ENCODE data around the gene SLC25A43.
"Not testable (repeated sequence)": the region's sequence is repeated elsewhere in the genome, so short reads cannot be mapped to it uniquely, and the experiment has no call there.

The SLC25A43 gene

DNA sequence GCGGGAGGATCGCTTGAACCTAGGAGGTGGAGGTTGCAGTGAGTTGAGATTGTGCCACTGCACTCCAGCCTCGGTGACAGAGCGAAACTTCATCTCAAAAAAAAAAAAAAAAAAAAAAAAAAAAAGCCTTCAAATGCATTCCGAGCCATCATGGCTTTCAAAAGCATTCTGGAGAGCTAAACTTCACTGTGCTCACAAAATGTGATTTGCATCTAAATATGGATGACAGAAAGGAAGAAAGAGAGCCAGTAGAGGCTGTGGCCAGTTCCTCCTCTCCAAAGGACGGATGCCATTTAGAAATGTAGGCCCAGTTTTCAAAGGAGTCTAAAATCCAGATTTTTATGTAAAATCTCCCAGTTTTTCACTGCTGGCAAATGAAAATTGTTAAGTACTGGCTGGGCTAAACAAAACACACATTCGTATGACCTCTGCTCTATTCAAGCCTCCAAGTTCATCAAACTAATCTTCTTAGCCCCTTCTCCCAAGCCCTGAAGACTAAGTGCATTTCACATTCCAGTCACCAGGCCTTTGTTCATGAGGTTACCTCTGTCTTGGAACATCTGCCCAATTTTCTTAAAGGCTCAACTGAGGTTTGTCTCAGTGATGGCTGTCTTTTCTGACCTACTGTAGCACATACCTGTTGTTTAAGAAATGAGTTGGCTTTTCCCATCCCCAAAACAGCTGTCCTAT, 22.0 kb downstream of the SLC25A43 start:
- no peak overlapping the region for H3K9ac ChIP-seq (ENCODE audit: low read depth in 1 of 2, low read length in 2 of 2)
- no peaks in the 10 kb centered on the region for H3K9me3 ChIP-seq (ENCODE audit: control insufficient read depth in 1 of 2, low read length in 2 of 2)
- H3K36me3 ChIP-seq (ENCODE audit: control insufficient read depth in 1 of 2, insufficient read depth in 2 of 2, low read length in 2 of 2): peaks cover 0 to 2% of the 10 kb centered on the region in 2 donors
- H3K27ac ChIP-seq (ENCODE audit: low read depth, low read length): no peak overlapping the region
- H3K4me3 ChIP-seq (ENCODE audit: low read depth in 1 of 2, low read length in 2 of 2): no peak overlapping the region
- peaks cover 3 to 4% of the 10 kb centered on the region in 2 donors for H3K4me1 ChIP-seq (ENCODE audit: control insufficient read depth in 1 of 2, insufficient read depth in 2 of 2, low read length in 2 of 2)
- no peaks in the 10 kb centered on the region for H3K27me3 ChIP-seq (ENCODE audit: control insufficient read depth in 1 of 2, insufficient read depth in 2 of 2, low read length in 2 of 2)

DNA sequence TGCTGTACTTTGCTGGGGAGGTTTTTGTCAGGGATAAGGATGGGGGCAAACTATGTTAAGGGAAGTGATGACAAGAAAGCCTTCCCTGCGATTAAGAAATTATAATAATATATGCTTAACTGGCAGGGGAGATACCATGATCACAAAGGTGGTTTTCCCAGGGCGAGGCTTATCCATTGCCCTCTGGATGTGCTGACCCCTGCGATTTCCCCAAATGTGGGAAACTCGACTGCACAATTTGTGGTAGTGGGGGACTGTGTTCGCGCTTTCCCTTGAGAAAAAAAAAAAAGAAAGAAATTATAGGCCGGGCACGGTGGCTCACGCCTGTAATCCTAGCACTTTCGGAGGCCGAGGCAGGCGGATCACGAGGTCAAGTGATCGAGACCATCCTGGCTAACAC, 24.5 kb downstream of the SLC25A43 start:
- Histone ChIP-seq H3K9me3 (ENCODE audit: control insufficient read depth in 1 of 2, low read length in 2 of 2) (no peaks in the 10 kb centered on the region), H3K4me3 (ENCODE audit: low read depth in 1 of 2, low read length in 2 of 2) (no peak overlapping the region), H3K9ac (ENCODE audit: low read depth in 1 of 2, low read length in 2 of 2) (no peak overlapping the region), H3K36me3 (ENCODE audit: control insufficient read depth in 1 of 2, insufficient read depth in 2 of 2, low read length in 2 of 2) (peaks cover 0 to 2% of the 10 kb centered on the region in 2 donors), H3K27me3 (ENCODE audit: control insufficient read depth in 1 of 2, insufficient read depth in 2 of 2, low read length in 2 of 2) (no peaks in the 10 kb centered on the region), H3K4me1 (ENCODE audit: control insufficient read depth in 1 of 2, insufficient read depth in 2 of 2, low read length in 2 of 2) (peaks cover 1 to 3% of the 10 kb centered on the region in 2 donors), H3K27ac (ENCODE audit: low read depth, low read length) (no peak overlapping the region)

DNA sequence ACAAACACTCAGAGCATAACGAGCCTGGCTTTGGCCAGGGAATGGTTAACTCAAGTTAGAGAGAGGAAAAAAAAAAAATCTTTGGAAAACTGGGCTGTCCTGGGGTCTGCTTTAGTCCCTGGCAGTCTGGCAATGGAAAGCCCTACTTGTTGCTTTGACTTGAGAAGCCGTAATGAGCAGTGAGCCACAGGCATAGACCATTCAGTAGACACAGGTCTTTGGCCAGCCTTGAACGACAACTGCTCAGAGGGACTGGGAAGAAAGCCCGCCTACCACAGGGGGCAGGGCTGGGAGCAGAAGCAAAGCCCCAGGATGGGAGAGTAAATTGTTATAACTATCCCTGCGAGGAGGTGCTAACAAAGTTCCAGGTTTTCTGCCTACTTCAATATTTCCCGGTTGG, 25.9 kb downstream of the SLC25A43 start:
- H3K27ac ChIP-seq (ENCODE audit: low read depth, low read length): no peak overlapping the region
- H3K4me3 ChIP-seq (ENCODE audit: low read depth in 1 of 2, low read length in 2 of 2): no peak overlapping the region
- no peaks in the 10 kb centered on the region for H3K36me3 ChIP-seq (ENCODE audit: control insufficient read depth in 1 of 2, insufficient read depth in 2 of 2, low read length in 2 of 2)
- no peaks in the 10 kb centered on the region for H3K4me1 ChIP-seq (ENCODE audit: control insufficient read depth in 1 of 2, insufficient read depth in 2 of 2, low read length in 2 of 2)
- no peaks in the 10 kb centered on the region for H3K9me3 ChIP-seq (ENCODE audit: control insufficient read depth in 1 of 2, low read length in 2 of 2)
- no peaks in the 10 kb centered on the region for H3K27me3 ChIP-seq (ENCODE audit: control insufficient read depth in 1 of 2, insufficient read depth in 2 of 2, low read length in 2 of 2)
- no peak overlapping the region for H3K9ac ChIP-seq (ENCODE audit: low read depth in 1 of 2, low read length in 2 of 2)

DNA sequence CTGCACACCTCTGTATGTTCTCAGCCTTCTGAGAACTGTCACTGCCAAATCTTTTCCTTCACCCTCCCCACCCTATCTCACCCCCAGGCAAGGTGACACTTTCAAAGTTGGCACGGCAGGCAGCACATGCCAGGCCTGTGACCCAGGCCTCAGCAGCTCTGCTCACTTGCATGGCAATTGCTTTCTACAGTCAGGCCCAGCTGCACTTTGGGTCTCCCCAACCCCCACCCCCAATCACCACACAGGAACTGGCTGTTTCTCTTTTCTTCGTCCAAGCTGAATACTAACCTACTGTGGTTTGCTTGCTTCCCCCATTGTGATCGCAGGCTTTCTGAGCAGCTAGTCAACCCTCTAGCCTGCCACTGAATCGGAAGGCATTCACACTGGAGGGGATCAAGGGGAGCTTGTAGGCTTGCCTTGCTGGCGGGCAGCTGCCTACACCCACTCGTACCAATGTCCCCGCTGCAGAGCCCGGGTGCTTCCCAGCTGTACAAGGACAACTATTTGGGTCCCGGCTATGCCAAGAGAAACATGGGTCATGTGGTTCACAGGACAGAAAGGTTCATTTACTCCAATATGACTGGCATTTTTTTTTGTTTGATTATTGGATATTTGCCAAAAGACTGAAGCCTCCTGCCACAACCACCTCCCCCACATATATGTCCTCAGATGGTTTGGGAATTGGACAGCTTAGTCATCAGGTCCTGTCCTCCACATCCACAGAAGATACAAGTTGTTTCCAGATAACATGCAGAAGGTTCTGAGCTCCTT, 28.1 kb downstream of the SLC25A43 start:
- H3K27ac ChIP-seq (ENCODE audit: low read depth, low read length): no peak overlapping the region
- no peak overlapping the region for H3K4me3 ChIP-seq (ENCODE audit: low read depth in 1 of 2, low read length in 2 of 2)
- H3K36me3 ChIP-seq (ENCODE audit: control insufficient read depth in 1 of 2, insufficient read depth in 2 of 2, low read length in 2 of 2): peaks cover 0 to 5% of the 10 kb centered on the region in 2 donors
- no peaks in the 10 kb centered on the region for H3K4me1 ChIP-seq (ENCODE audit: control insufficient read depth in 1 of 2, insufficient read depth in 2 of 2, low read length in 2 of 2)
- H3K9ac ChIP-seq (ENCODE audit: low read depth in 1 of 2, low read length in 2 of 2): no peak overlapping the region
- no peaks in the 10 kb centered on the region for H3K9me3 ChIP-seq (ENCODE audit: control insufficient read depth in 1 of 2, low read length in 2 of 2)
- no peaks in the 10 kb centered on the region for H3K27me3 ChIP-seq (ENCODE audit: control insufficient read depth in 1 of 2, insufficient read depth in 2 of 2, low read length in 2 of 2)

DNA sequence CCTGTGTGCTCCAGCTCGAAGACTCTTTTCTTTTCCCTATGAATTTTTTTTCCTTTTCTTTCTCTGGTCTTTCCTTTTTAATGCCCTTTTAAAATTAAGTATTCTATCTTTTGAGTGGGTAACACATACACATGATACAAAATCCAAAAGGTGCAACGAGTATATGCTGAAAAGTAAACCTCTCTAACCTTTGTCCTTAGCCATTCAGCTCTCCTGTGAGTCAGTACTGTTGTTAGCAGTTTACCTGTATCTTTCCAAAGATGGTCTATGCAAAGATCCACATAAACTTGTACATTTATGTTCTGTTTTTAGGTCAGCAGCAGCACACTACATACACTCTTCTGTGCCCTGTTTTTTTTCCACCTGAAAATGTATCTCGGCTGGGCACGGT, 28.7 kb downstream of the SLC25A43 start:
- peaks cover 0 to 5% of the 10 kb centered on the region in 2 donors for H3K36me3 ChIP-seq (ENCODE audit: control insufficient read depth in 1 of 2, insufficient read depth in 2 of 2, low read length in 2 of 2)
- H3K27ac ChIP-seq (ENCODE audit: low read depth, low read length): no peak overlapping the region
- no peak overlapping the region for H3K9ac ChIP-seq (ENCODE audit: low read depth in 1 of 2, low read length in 2 of 2)
- no peak overlapping the region for H3K4me3 ChIP-seq (ENCODE audit: low read depth in 1 of 2, low read length in 2 of 2)
- H3K27me3 ChIP-seq (ENCODE audit: control insufficient read depth in 1 of 2, insufficient read depth in 2 of 2, low read length in 2 of 2): no peaks in the 10 kb centered on the region
- H3K9me3 ChIP-seq (ENCODE audit: control insufficient read depth in 1 of 2, low read length in 2 of 2): no peaks in the 10 kb centered on the region
- H3K4me1 ChIP-seq (ENCODE audit: control insufficient read depth in 1 of 2, insufficient read depth in 2 of 2, low read length in 2 of 2): no peaks in the 10 kb centered on the region

DNA sequence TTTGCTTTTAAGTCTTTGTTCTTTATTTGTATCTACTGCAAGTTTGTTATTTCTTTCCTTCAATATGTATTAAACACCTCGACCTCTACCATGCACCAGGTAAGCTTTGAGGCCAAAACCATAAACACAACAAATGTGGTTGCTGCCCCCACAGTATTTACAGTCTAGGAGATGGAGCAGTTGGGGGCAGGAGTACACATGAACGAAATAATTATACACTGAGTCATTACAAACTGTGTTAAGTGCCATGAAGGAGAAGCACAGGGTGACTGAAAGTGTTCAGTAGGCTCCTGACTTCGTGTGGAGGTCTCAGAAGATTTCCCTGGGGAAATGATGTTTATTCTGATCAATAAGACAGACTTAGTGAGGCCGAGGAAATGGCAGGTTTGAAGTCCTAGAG, 30.3 kb downstream of the SLC25A43 start:
- Histone ChIP-seq H3K9ac (ENCODE audit: low read depth in 1 of 2, low read length in 2 of 2) (no peak overlapping the region), H3K9me3 (ENCODE audit: control insufficient read depth in 1 of 2, low read length in 2 of 2) (no peaks in the 10 kb centered on the region), H3K4me3 (ENCODE audit: low read depth in 1 of 2, low read length in 2 of 2) (no peak overlapping the region), H3K27me3 (ENCODE audit: control insufficient read depth in 1 of 2, insufficient read depth in 2 of 2, low read length in 2 of 2) (no peaks in the 10 kb centered on the region), H3K27ac (ENCODE audit: low read depth, low read length) (no peak overlapping the region), H3K36me3 (ENCODE audit: control insufficient read depth in 1 of 2, insufficient read depth in 2 of 2, low read length in 2 of 2) (peaks cover 0 to 5% of the 10 kb centered on the region in 2 donors), H3K4me1 (ENCODE audit: control insufficient read depth in 1 of 2, insufficient read depth in 2 of 2, low read length in 2 of 2) (no peaks in the 10 kb centered on the region)

DNA sequence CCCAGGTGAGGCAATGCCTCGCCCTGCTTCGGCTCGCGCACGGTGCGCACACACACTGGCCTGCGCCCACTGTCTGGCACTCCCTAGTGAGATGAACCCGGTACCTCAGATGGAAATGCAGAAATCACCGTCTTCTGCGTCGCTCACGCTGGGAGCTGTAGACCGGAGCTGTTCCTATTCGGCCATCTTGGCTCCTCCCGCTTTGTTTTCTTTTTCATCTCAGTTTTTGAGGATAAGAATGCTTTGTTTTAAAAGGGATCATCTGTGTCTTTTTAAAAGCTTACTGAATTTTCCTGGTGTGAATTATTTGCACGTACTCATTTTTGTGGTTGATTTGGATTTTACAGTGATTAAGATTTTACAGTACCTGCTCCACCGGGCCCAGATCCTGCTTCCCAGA, 42.2 kb downstream of the SLC25A43 start:
- not testable (repeated sequence) for H3K27me3 ChIP-seq (ENCODE audit: control insufficient read depth in 1 of 2, insufficient read depth in 2 of 2, low read length in 2 of 2); H3K36me3 ChIP-seq (ENCODE audit: control insufficient read depth in 1 of 2, insufficient read depth in 2 of 2, low read length in 2 of 2); H3K9ac ChIP-seq (ENCODE audit: low read depth in 1 of 2, low read length in 2 of 2); H3K27ac ChIP-seq (ENCODE audit: low read depth, low read length); H3K4me1 ChIP-seq (ENCODE audit: control insufficient read depth in 1 of 2, insufficient read depth in 2 of 2, low read length in 2 of 2); H3K9me3 ChIP-seq (ENCODE audit: control insufficient read depth in 1 of 2, low read length in 2 of 2); H3K4me3 ChIP-seq (ENCODE audit: low read depth in 1 of 2, low read length in 2 of 2)

DNA sequence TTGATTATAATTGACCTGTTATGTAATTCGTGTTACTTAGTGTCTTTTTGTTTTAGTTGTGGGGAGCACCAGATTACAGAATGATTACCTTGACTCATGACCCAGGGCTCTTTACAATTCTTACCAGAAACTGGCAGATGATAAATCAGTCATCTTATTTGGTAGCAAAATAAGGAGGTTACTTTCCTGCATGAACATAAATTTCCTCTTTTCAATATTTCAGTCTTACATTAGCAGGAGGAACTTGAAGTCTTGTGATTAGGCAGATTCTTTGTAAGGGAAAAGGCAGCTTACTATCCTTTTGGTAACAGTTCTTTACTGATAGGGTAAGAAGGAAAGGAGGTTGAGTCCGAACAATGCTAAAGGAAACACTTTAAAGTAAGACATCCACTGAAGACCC, 43.1 kb downstream of the SLC25A43 start:
- H3K4me3 ChIP-seq (ENCODE audit: low read depth in 1 of 2, low read length in 2 of 2): no peak overlapping the region
- H3K27ac ChIP-seq (ENCODE audit: low read depth, low read length): no peak overlapping the region
- H3K4me1 ChIP-seq (ENCODE audit: control insufficient read depth in 1 of 2, insufficient read depth in 2 of 2, low read length in 2 of 2): no peaks in the 10 kb centered on the region
- no peaks in the 10 kb centered on the region for H3K27me3 ChIP-seq (ENCODE audit: control insufficient read depth in 1 of 2, insufficient read depth in 2 of 2, low read length in 2 of 2)
- no peaks in the 10 kb centered on the region for H3K36me3 ChIP-seq (ENCODE audit: control insufficient read depth in 1 of 2, insufficient read depth in 2 of 2, low read length in 2 of 2)
- no peak overlapping the region for H3K9ac ChIP-seq (ENCODE audit: low read depth in 1 of 2, low read length in 2 of 2)
- no peaks in the 10 kb centered on the region for H3K9me3 ChIP-seq (ENCODE audit: control insufficient read depth in 1 of 2, low read length in 2 of 2)

DNA sequence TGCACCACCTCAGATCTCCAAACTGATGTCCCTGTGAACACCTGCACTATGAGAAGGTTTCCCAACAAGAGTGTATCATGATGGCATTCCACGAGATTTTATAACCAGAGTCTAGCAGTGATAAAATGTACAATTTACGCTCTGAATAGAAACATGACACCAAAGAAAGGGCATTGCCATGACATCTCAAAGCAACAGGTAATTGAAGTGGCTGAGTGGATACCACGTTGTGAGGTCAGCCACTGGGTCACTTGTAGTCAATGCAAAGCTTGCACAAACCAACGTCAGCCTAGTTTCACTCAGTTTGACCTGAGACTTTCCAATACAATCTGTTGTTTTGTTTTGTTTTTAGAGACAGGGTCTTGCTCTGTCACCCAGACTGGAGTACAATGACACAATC, 54.1 kb downstream of the SLC25A43 start:
- no peak overlapping the region for H3K27ac ChIP-seq (ENCODE audit: low read depth, low read length)
- H3K4me3 ChIP-seq (ENCODE audit: low read depth in 1 of 2, low read length in 2 of 2): no peak overlapping the region
- H3K4me1 ChIP-seq (ENCODE audit: control insufficient read depth in 1 of 2, insufficient read depth in 2 of 2, low read length in 2 of 2): peaks cover 0 to 2% of the 10 kb centered on the region in 2 donors
- H3K9ac ChIP-seq (ENCODE audit: low read depth in 1 of 2, low read length in 2 of 2): no peak overlapping the region
- no peaks in the 10 kb centered on the region for H3K27me3 ChIP-seq (ENCODE audit: control insufficient read depth in 1 of 2, insufficient read depth in 2 of 2, low read length in 2 of 2)
- H3K9me3 ChIP-seq (ENCODE audit: control insufficient read depth in 1 of 2, low read length in 2 of 2): no peaks in the 10 kb centered on the region
- H3K36me3 ChIP-seq (ENCODE audit: control insufficient read depth in 1 of 2, insufficient read depth in 2 of 2, low read length in 2 of 2): peaks cover 0 to 10% of the 10 kb centered on the region in 2 donors

DNA sequence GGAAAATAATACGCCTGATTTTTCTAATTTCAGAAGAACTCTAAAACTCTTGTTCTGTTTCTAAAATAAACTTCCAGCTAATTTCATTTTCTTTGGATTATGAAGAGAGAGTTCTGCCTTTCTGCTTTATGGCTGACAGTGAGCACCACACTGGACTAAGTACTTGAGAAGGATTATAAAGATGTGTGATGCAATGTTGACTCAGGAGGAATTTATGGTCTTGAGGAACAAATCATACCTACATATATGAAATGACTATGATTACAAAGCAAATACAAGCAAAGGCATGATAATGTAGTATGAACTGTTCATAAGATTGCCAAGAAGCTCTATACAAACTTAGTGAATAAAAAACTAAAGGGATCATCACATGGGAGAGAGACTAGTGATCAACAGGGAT, 56.1 kb downstream of the SLC25A43 start:
- H3K36me3 ChIP-seq (ENCODE audit: control insufficient read depth in 1 of 2, insufficient read depth in 2 of 2, low read length in 2 of 2): peaks cover 0 to 10% of the 10 kb centered on the region in 2 donors
- no peak overlapping the region for H3K27ac ChIP-seq (ENCODE audit: low read depth, low read length)
- peaks cover 0 to 2% of the 10 kb centered on the region in 2 donors for H3K4me1 ChIP-seq (ENCODE audit: control insufficient read depth in 1 of 2, insufficient read depth in 2 of 2, low read length in 2 of 2)
- H3K27me3 ChIP-seq (ENCODE audit: control insufficient read depth in 1 of 2, insufficient read depth in 2 of 2, low read length in 2 of 2): no peaks in the 10 kb centered on the region
- H3K9me3 ChIP-seq (ENCODE audit: control insufficient read depth in 1 of 2, low read length in 2 of 2): no peaks in the 10 kb centered on the region
- no peak overlapping the region for H3K4me3 ChIP-seq (ENCODE audit: low read depth in 1 of 2, low read length in 2 of 2)
- H3K9ac ChIP-seq (ENCODE audit: low read depth in 1 of 2, low read length in 2 of 2): no peak overlapping the region
